ENCODE results near the gene ROBO2. TPM values are rescaled to one million over a fixed set of nuclear protein-coding genes. Genes with fewer than 3 reads are reported as not detected.

The ROBO2 gene
- total RNA-seq, 3 donors from 2014 or later: not detected

- Mint-ChIP-seq H3K36me3 (ENCODE audit: insufficient read depth) (no peaks in the 10 kb centered on the region), H3K4me1 (ENCODE audit: low read depth) (no peaks in the 10 kb centered on the region), H3K9me3 (peaks cover 6% of the 10 kb centered on the region), H3K27me3 (ENCODE audit: low read depth) (no peaks in the 10 kb centered on the region), H3K4me3 (no peak overlapping the region)
- DNase-seq (no peak), ATAC-seq (no peak)
These were observed 121.1 kb downstream of the ROBO2 start for GRCh38 chr3:77160931-77161497.

GRCh38 chr3:77169823-77170222, 129.9 kb downstream of the ROBO2 start:
- Mint-ChIP-seq H3K27me3 (ENCODE audit: low read depth) (no peaks in the 10 kb centered on the region), H3K9me3 (peaks cover 10% of the 10 kb centered on the region), H3K4me3 (no peak overlapping the region), H3K4me1 (ENCODE audit: low read depth) (no peaks in the 10 kb centered on the region), H3K36me3 (ENCODE audit: insufficient read depth) (no peaks in the 10 kb centered on the region)
- ATAC-seq (no peak), DNase-seq (no peak)

- no peak overlapping the region for H3K4me3 Mint-ChIP-seq
- H3K36me3 Mint-ChIP-seq (ENCODE audit: insufficient read depth): no peaks in the 10 kb centered on the region
- ATAC-seq: no peak
- no peaks in the 10 kb centered on the region for H3K27me3 Mint-ChIP-seq (ENCODE audit: low read depth)
- no peak for DNase-seq
- H3K9me3 Mint-ChIP-seq: peaks cover 19% of the 10 kb centered on the region
- no peaks in the 10 kb centered on the region for H3K4me1 Mint-ChIP-seq (ENCODE audit: low read depth)
These were observed 131.1 kb downstream of the ROBO2 start for GRCh38 chr3:77171026-77171425.

- no peak for ATAC-seq
- H3K27me3 Mint-ChIP-seq (ENCODE audit: low read depth): no peaks in the 10 kb centered on the region
- no peak for DNase-seq
- peaks cover 14% of the 10 kb centered on the region for H3K9me3 Mint-ChIP-seq
- H3K36me3 Mint-ChIP-seq (ENCODE audit: insufficient read depth): no peaks in the 10 kb centered on the region
- no peaks in the 10 kb centered on the region for H3K4me1 Mint-ChIP-seq (ENCODE audit: low read depth)
- H3K4me3 Mint-ChIP-seq: no peak overlapping the region
These were observed 139.9 kb downstream of the ROBO2 start for GRCh38 chr3:77179762-77180161.

- DNase-seq (no peak), ATAC-seq (no peak)
- Mint-ChIP-seq H3K9me3 (peaks cover 12% of the 10 kb centered on the region), H3K36me3 (ENCODE audit: insufficient read depth) (no peaks in the 10 kb centered on the region), H3K27me3 (ENCODE audit: low read depth) (no peaks in the 10 kb centered on the region), H3K4me1 (ENCODE audit: low read depth) (no peaks in the 10 kb centered on the region), H3K4me3 (no peak overlapping the region)
These were observed 142.4 kb downstream of the ROBO2 start for GRCh38 chr3:77182341-77182740.

GRCh38 chr3:77186319-77186718, 146.4 kb downstream of the ROBO2 start:
- Mint-ChIP-seq H3K4me1 (ENCODE audit: low read depth) (no peaks in the 10 kb centered on the region), H3K4me3 (no peak overlapping the region), H3K27me3 (ENCODE audit: low read depth) (no peaks in the 10 kb centered on the region), H3K36me3 (ENCODE audit: insufficient read depth) (no peaks in the 10 kb centered on the region), H3K9me3 (peaks cover 20% of the 10 kb centered on the region)
- no peak for ATAC-seq
- no peak for DNase-seq

- Mint-ChIP-seq H3K27me3 (ENCODE audit: low read depth) (no peaks in the 10 kb centered on the region), H3K4me1 (ENCODE audit: low read depth) (no peaks in the 10 kb centered on the region), H3K9me3 (peaks cover 20% of the 10 kb centered on the region), H3K4me3 (no peak overlapping the region), H3K36me3 (ENCODE audit: insufficient read depth) (no peaks in the 10 kb centered on the region)
- ATAC-seq (no peak), DNase-seq (no peak)
These were observed 146.8 kb downstream of the ROBO2 start for GRCh38 chr3:77186728-77187127.

GRCh38 chr3:77188210-77188609, 148.3 kb downstream of the ROBO2 start:
- ATAC-seq (no peak), DNase-seq (no peak)
- Mint-ChIP-seq H3K9me3 (peaks cover 20% of the 10 kb centered on the region), H3K36me3 (ENCODE audit: insufficient read depth) (no peaks in the 10 kb centered on the region), H3K4me3 (no peak overlapping the region), H3K27me3 (ENCODE audit: low read depth) (no peaks in the 10 kb centered on the region), H3K4me1 (ENCODE audit: low read depth) (no peaks in the 10 kb centered on the region)

GRCh38 chr3:77189258-77189657, 149.4 kb downstream of the ROBO2 start:
- Mint-ChIP-seq H3K4me1 (ENCODE audit: low read depth) (no peaks in the 10 kb centered on the region), H3K27me3 (ENCODE audit: low read depth) (no peaks in the 10 kb centered on the region), H3K4me3 (no peak overlapping the region), H3K36me3 (ENCODE audit: insufficient read depth) (no peaks in the 10 kb centered on the region), H3K9me3 (peaks cover 18% of the 10 kb centered on the region)
- DNase-seq (no peak), ATAC-seq (no peak)

GRCh38 chr3:77189684-77190083, 149.8 kb downstream of the ROBO2 start:
- Mint-ChIP-seq H3K4me3 (no peak overlapping the region), H3K27me3 (ENCODE audit: low read depth) (no peaks in the 10 kb centered on the region), H3K4me1 (ENCODE audit: low read depth) (no peaks in the 10 kb centered on the region), H3K36me3 (ENCODE audit: insufficient read depth) (no peaks in the 10 kb centered on the region), H3K9me3 (peaks cover 16% of the 10 kb centered on the region)
- ATAC-seq (no peak), DNase-seq (no peak)

GRCh38 chr3:77190374-77190773, 150.5 kb downstream of the ROBO2 start:
- DNase-seq (no peak), ATAC-seq (no peak)
- H3K27me3 Mint-ChIP-seq (ENCODE audit: low read depth): no peaks in the 10 kb centered on the region
- H3K36me3 Mint-ChIP-seq (ENCODE audit: insufficient read depth): no peaks in the 10 kb centered on the region
- H3K4me1 Mint-ChIP-seq (ENCODE audit: low read depth): no peaks in the 10 kb centered on the region
- H3K9me3 Mint-ChIP-seq: peaks cover 12% of the 10 kb centered on the region
- no peak overlapping the region for H3K4me3 Mint-ChIP-seq

- Mint-ChIP-seq H3K4me3 (no peak overlapping the region), H3K36me3 (ENCODE audit: insufficient read depth) (no peaks in the 10 kb centered on the region), H3K4me1 (ENCODE audit: low read depth) (no peaks in the 10 kb centered on the region), H3K9me3 (peaks cover 7% of the 10 kb centered on the region), H3K27me3 (ENCODE audit: low read depth) (no peaks in the 10 kb centered on the region)
- ATAC-seq (no peak), DNase-seq (no peak)
These were observed 151.1 kb downstream of the ROBO2 start for GRCh38 chr3:77191014-77191413.

- Mint-ChIP-seq H3K27me3 (ENCODE audit: low read depth) (no peaks in the 10 kb centered on the region), H3K4me1 (ENCODE audit: low read depth) (no peaks in the 10 kb centered on the region), H3K36me3 (ENCODE audit: insufficient read depth) (no peaks in the 10 kb centered on the region), H3K9me3 (peaks cover 11% of the 10 kb centered on the region), H3K4me3 (no peak overlapping the region)
- DNase-seq (no peak), ATAC-seq (no peak)
These were observed 151.7 kb downstream of the ROBO2 start for GRCh38 chr3:77191640-77192039.

GRCh38 chr3:77195766-77196545, 156.1 kb downstream of the ROBO2 start:
- Mint-ChIP-seq H3K4me3 (no peak overlapping the region), H3K9me3 (peaks cover 7% of the 10 kb centered on the region), H3K27me3 (ENCODE audit: low read depth) (no peaks in the 10 kb centered on the region), H3K36me3 (ENCODE audit: insufficient read depth) (no peaks in the 10 kb centered on the region), H3K4me1 (ENCODE audit: low read depth) (no peaks in the 10 kb centered on the region)
- DNase-seq (no peak), ATAC-seq (no peak)

GRCh38 chr3:77197408-77197807, 157.5 kb downstream of the ROBO2 start:
- H3K4me3 Mint-ChIP-seq: no peak overlapping the region
- no peaks in the 10 kb centered on the region for H3K36me3 Mint-ChIP-seq (ENCODE audit: insufficient read depth)
- ATAC-seq (no peak), DNase-seq (no peak)
- no peaks in the 10 kb centered on the region for H3K4me1 Mint-ChIP-seq (ENCODE audit: low read depth)
- H3K27me3 Mint-ChIP-seq (ENCODE audit: low read depth): no peaks in the 10 kb centered on the region
- peaks cover 7% of the 10 kb centered on the region for H3K9me3 Mint-ChIP-seq

Data from activated T-cell treated with anti-CD3 and anti-CD28 coated beads, Interleukin-2, amount 50 U/mL, for 4 hours (primary cell).